ENCODE data around the gene HTT-AS.

HTT-AS gene

DNA sequence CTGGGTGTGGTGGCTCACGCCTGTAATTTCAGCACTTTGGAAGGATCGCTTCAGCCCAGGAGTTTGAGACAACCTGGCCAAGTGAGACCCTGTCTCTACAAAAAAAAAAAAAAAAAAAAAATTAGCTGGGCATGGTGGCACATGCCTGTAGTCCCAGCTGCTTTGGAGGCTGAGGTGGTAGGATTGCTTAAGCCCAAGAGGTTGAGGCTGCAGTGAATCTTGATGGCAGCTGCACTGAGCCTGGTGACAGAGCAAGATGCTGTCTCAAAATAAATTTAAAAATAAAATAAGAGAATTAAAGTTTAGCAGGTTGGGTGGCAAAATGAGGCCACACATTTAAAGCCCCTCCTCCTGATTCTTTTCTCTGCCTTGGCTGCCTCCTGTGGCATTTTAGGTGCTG lies 47.3 kb upstream of the HTT-AS start:
- Histone ChIP-seq H3K79me2 (ENCODE audit: insufficient read depth, low read length) (no peaks in the 10 kb centered on the region), H3K4me2 (ENCODE audit: low read length) (no peak overlapping the region), H2AFZ (ENCODE audit: low read length) (no peak overlapping the region), H3F3A (ENCODE audit: insufficient read depth, low read length) (no peaks in the 10 kb centered on the region), H3K4me3 (ENCODE audit: low read depth, low read length, poor library complexity, severe bottlenecking) (no peak overlapping the region), H3K9me2 (ENCODE audit: low read depth, low read length) (no peaks in the 10 kb centered on the region), H3K27ac (ENCODE audit: low read depth, low read length, poor library complexity, severe bottlenecking) (no peak overlapping the region), H4K20me1 (ENCODE audit: insufficient read depth, low read length) (no peaks in the 10 kb centered on the region), H3K27me3 (ENCODE audit: insufficient read depth, low read length) (no peaks in the 10 kb centered on the region), H3K9me3 (ENCODE audit: low read length) (no peaks in the 10 kb centered on the region), H3K36me3 (ENCODE audit: insufficient read depth, low read length) (peaks cover 11% of the 10 kb centered on the region; the same call in 1 of the 2 replicates), H3K4me1 (ENCODE audit: insufficient read depth, low read length, severe bottlenecking) (no peaks in the 10 kb centered on the region), H3K9ac (ENCODE audit: low read length) (no peak overlapping the region)
- TF ChIP-seq, protein P1, sequence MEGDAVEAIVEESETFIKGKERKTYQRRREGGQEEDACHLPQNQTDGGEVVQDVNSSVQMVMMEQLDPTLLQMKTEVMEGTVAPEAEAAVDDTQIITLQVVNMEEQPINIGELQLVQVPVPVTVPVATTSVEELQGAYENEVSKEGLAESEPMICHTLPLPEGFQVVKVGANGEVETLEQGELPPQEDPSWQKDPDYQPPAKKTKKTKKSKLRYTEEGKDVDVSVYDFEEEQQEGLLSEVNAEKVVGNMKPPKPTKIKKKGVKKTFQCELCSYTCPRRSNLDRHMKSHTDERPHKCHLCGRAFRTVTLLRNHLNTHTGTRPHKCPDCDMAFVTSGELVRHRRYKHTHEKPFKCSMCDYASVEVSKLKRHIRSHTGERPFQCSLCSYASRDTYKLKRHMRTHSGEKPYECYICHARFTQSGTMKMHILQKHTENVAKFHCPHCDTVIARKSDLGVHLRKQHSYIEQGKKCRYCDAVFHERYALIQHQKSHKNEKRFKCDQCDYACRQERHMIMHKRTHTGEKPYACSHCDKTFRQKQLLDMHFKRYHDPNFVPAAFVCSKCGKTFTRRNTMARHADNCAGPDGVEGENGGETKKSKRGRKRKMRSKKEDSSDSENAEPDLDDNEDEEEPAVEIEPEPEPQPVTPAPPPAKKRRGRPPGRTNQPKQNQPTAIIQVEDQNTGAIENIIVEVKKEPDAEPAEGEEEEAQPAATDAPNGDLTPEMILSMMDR (IDR thresholded peaks at IDR 0.05; ENCODE audit: low read length) = no peak
- no peak for TF ChIP-seq EZH2 (IDR thresholded peaks at IDR 0.05; ENCODE audit: borderline replicate concordance, low read length)

DNA sequence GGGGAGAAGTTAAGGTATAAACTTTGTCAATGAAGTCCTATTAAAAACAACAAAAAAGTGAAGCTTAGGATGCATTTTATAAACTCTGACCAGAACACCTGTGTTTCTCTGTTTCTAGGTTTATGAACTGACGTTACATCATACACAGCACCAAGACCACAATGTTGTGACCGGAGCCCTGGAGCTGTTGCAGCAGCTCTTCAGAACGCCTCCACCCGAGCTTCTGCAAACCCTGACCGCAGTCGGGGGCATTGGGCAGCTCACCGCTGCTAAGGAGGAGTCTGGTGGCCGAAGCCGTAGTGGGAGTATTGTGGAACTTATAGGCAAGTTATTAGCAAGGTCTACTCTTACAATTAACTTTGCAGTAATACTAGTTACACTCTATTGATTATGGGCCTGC lies 46.8 kb upstream of the HTT-AS start:
- no peaks in the 10 kb centered on the region for H3K79me2 ChIP-seq (ENCODE audit: insufficient read depth, low read length)
- peaks cover 15% of the 10 kb centered on the region for H3K36me3 ChIP-seq (ENCODE audit: insufficient read depth, low read length)
- H2AFZ ChIP-seq (ENCODE audit: low read length) = no peak overlapping the region
- H3K9me2 ChIP-seq (ENCODE audit: low read depth, low read length) = no peaks in the 10 kb centered on the region
- TF ChIP-seq, protein P1 (IDR thresholded peaks at IDR 0.05; ENCODE audit: low read length) = no peak
- TF ChIP-seq EZH2 (IDR thresholded peaks at IDR 0.05; ENCODE audit: borderline replicate concordance, low read length) = no peak
- no peak overlapping the region for H3K4me2 ChIP-seq (ENCODE audit: low read length)
- H3K9me3 ChIP-seq (ENCODE audit: low read length) = no peaks in the 10 kb centered on the region
- no peaks in the 10 kb centered on the region for H3K4me1 ChIP-seq (ENCODE audit: insufficient read depth, low read length, severe bottlenecking)
- no peaks in the 10 kb centered on the region for H3K27me3 ChIP-seq (ENCODE audit: insufficient read depth, low read length)
- H3K9ac ChIP-seq (ENCODE audit: low read length) = no peak overlapping the region
- no peak overlapping the region for H3K4me3 ChIP-seq (ENCODE audit: low read depth, low read length, poor library complexity, severe bottlenecking)
- no peaks in the 10 kb centered on the region for H4K20me1 ChIP-seq (ENCODE audit: insufficient read depth, low read length)
- H3F3A ChIP-seq (ENCODE audit: insufficient read depth, low read length) = no peaks in the 10 kb centered on the region
- no peak overlapping the region for H3K27ac ChIP-seq (ENCODE audit: low read depth, low read length, poor library complexity, severe bottlenecking)

DNA sequence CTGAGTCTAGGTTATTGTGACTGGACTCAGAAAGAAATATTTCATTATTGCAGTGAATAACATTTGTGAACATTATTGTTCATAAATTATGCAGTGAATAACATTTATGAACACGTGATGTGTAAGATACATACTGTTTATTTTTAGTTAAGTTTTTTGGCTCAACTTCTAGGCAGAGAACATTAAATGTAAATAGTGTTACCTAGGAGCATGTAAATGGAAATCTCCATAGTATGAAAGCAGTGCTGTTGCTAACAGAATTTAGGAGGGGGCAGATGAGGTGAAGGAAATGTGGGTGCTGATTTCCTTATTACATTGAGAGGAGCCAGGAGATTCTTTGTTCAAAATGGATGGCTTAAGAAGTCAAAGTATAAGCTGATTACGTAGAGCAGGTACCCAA lies 45.1 kb upstream of the HTT-AS start:
- TF ChIP-seq, protein P1 (IDR thresholded peaks at IDR 0.05; ENCODE audit: low read length) = no peak
- TF ChIP-seq EZH2 (IDR thresholded peaks at IDR 0.05; ENCODE audit: borderline replicate concordance, low read length) = no peak
- H3K27me3 ChIP-seq (ENCODE audit: insufficient read depth, low read length) = no peaks in the 10 kb centered on the region
- H4K20me1 ChIP-seq (ENCODE audit: insufficient read depth, low read length) = no peaks in the 10 kb centered on the region
- no peak overlapping the region for H2AFZ ChIP-seq (ENCODE audit: low read length)
- H3F3A ChIP-seq (ENCODE audit: insufficient read depth, low read length) = no peaks in the 10 kb centered on the region
- no peak overlapping the region for H3K4me3 ChIP-seq (ENCODE audit: low read depth, low read length, poor library complexity, severe bottlenecking)
- H3K4me2 ChIP-seq (ENCODE audit: low read length) = no peak overlapping the region
- no peak overlapping the region for H3K9ac ChIP-seq (ENCODE audit: low read length)
- peaks cover 25% of the 10 kb centered on the region for H3K36me3 ChIP-seq (ENCODE audit: insufficient read depth, low read length)
- no peak overlapping the region for H3K27ac ChIP-seq (ENCODE audit: low read depth, low read length, poor library complexity, severe bottlenecking)
- no peaks in the 10 kb centered on the region for H3K4me1 ChIP-seq (ENCODE audit: insufficient read depth, low read length, severe bottlenecking)
- H3K9me3 ChIP-seq (ENCODE audit: low read length) = no peaks in the 10 kb centered on the region
- no peaks in the 10 kb centered on the region for H3K79me2 ChIP-seq (ENCODE audit: insufficient read depth, low read length)
- no peaks in the 10 kb centered on the region for H3K9me2 ChIP-seq (ENCODE audit: low read depth, low read length)

All from OCI-LY1 (cell line).